HL-60 (cell line): Measurements from ENCODE around the gene HAVCR2.
"Not testable (repeated sequence)": the region's sequence is repeated elsewhere in the genome, so short reads cannot be mapped to it uniquely, and the experiment has no call there.

Source experiments
- DNase-seq, 2 experiments: peaks; one replicate each; pipeline ENCODE4 v3.0.0-alpha.2; 2010 to 2020; ENCODE audit warnings: low read depth in 1 of 2, low spot score in 1 of 2
- H3K27ac ChIP-seq: fragments of 250-450 bp; sonication (Bioruptor Pico); replicated peaks from 2 replicates; pipeline ENCODE4 v1.5.1; 2020; ENCODE audit warnings: mild to moderate bottlenecking, moderate library complexity
- H3K27me3 ChIP-seq: fragments of 250-450 bp; sonication (Bioruptor Pico); 2 replicates; pipeline ENCODE4 v1.5.1; 2021; ENCODE audit warnings: mild to moderate bottlenecking, moderate library complexity; ENCODE audit not compliant: insufficient read depth, poor library complexity, severe bottlenecking
- H3K4me3 ChIP-seq: replicated peaks from 2 replicates; pipeline ENCODE4 v1.5.1; 2011; ENCODE audit warnings: mild to moderate bottlenecking, control low read depth, low read length; ENCODE audit not compliant: insufficient read depth
- CTCF ChIP-seq: IDR thresholded peaks from one replicate; pipeline ENCODE4 v1.5.1; 2011; ENCODE audit warnings: low read length, control low read depth, inconsistent platforms; ENCODE audit not compliant: insufficient read depth
- GABPA ChIP-seq: IDR thresholded peaks from 2 replicates; pipeline ENCODE4 v1.6.1; 2012; ENCODE audit warnings: low read depth
- POLR2AphosphoS5 ChIP-seq: IDR thresholded peaks from 2 replicates; pipeline ENCODE4 v1.6.1; 2012; ENCODE audit warnings: low read depth
- REST ChIP-seq: IDR thresholded peaks from 2 replicates; pipeline ENCODE4 v1.6.1; 2012; ENCODE audit warnings: low read depth; ENCODE audit not compliant: insufficient replicate concordance
- SPI1 ChIP-seq: IDR thresholded peaks from 2 replicates; pipeline ENCODE4 v1.6.1; 2012; ENCODE audit warnings: low read depth, mild to moderate bottlenecking, borderline replicate concordance

Gene HAVCR2

DNA sequence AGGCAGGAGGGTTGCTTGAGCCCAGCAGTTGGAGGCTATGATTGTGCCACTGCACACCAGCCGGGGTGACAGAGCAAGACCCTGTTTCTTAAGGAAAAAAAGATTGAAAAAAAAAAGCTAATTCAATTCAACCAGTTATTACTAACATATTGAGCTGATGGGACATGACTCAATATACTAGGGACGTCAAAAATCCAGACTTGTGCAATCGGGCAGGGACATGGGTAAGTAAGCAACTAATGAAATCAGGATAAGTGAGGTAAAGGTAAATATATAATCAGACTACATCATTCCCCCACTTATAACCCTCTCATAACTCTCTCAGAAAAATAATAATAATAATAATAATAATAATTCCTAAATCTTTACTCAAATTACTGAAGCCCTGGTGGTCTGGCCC, 49.0 kb downstream of the HAVCR2 start:
- no peak for DNase-seq
- TF ChIP-seq SPI1 (no peak), REST (no peak), GABPA (no peak), CTCF (no peak), POLR2AphosphoS5 (no peak)
- H3K27me3 ChIP-seq = no peaks in the 10 kb centered on the region
- H3K27ac ChIP-seq = no peak overlapping the region
- no peak overlapping the region for H3K4me3 ChIP-seq

DNA sequence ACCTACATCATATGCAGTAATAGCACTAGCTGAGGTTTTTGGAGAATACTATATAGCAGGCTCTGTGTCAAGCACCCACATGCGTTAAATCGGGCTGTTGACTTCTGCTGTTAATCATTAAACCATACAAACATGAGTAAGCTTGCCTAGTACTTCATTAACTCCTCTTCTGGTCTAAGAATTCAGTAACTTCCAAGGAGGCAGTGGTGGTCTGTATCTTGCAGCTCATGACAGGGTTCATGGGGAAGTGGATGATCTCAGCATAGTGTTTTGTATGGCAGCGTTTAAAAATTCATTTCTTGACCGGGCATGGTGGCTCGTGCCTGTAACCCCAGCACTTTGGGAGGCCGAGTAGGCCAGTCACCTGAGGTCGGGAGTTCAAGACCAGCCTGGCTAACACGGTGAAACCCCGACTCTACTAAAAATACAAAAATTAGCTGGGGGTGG, 49.7 kb downstream of the HAVCR2 start, which contains the start of gene HAVCR1:
Gene HAVCR1 (minus strand): TSS at position 24 of the 447 bp plus-strand sequence. CDS start 1,173 bp downstream, outside the sequence.
- Histone ChIP-seq H3K4me3 (no peak within 1 kb of the TSS), H3K27me3 (no peaks in the 10 kb centered on the region), H3K27ac (no peak within 1 kb of the TSS)
- TF ChIP-seq POLR2AphosphoS5 (no peak), REST (no peak), SPI1 (no peak)
- no peak for DNase-seq

GRCh38 chr5:157057459-157058370, 51.1 kb downstream of the HAVCR2 start:
- DNase-seq = no peak
- TF ChIP-seq SPI1 = no peak
- TF ChIP-seq POLR2AphosphoS5 = no peak
- TF ChIP-seq GABPA = no peak
- no peak for TF ChIP-seq CTCF
- no peak for TF ChIP-seq REST
- Histone ChIP-seq H3K27ac (no peak overlapping the region), H3K27me3 (no peaks in the 10 kb centered on the region), H3K4me3 (no peak overlapping the region)

DNA sequence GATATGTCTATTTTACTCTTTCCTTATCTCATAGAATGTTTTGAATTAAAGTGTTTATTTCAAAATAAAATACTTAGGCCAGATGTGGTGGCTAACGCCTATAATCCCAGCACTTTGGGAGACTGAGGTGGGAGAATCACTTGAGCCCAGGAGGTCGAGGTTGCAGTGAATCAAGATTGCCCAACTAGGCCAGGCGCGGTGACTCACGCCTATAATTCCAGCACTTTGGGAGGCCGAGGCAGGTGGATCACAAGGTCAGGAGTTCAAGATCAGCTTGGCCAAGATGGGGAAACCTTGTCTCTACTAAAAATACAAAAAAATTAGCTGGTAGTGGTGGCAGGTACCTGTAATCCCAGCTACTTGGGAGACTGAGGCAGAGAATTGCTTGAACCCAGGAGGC, 52.0 kb downstream of the HAVCR2 start:
- H3K27ac ChIP-seq, H3K4me3 ChIP-seq, H3K27me3 ChIP-seq, DNase-seq: not testable (repeated sequence)
